GM21528 (cell line): ENCODE results near the gene TARBP2.
A peak's percentile ranks its signal among the peaks of the same experiment; 100 is the strongest.
"Not testable (repeated sequence)": the region's sequence is repeated elsewhere in the genome, so short reads cannot be mapped to it uniquely, and the experiment has no call there.

ENCODE experiments used
- ATAC-seq: cut with Tn5 transposase; IDR thresholded peaks from one replicate; pipeline ENCODE4 v1.9.1; 2021; ENCODE audit warnings: mild to moderate bottlenecking, moderate library complexity; ENCODE audit not compliant: unreplicated experiment, low FRiP score

The TARBP2 gene

DNA sequence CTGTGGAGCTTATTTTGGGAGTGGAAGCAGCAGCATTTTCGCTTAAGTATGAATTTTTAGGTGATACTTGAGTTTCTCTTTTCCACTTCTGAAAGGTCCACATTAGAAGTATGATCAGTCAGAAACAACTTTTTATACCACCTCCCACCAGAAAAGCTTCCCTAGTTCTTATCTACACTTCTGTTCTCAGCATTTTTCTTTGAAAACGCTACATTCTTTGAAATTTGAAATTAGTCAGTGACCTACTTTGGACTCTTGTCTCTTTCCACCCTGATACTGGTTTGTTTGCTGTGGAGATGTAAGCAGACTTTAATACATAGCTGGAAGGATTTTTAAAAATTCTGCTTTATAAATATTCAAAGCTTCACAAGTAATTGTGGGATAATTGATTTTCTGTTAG lies 27.0 kb upstream of the TARBP2 start:
- no peak for ATAC-seq

- no peak for ATAC-seq
Measured at GRCh38 chr12:53474819-53475218, 26.3 kb upstream of the TARBP2 start.

DNA sequence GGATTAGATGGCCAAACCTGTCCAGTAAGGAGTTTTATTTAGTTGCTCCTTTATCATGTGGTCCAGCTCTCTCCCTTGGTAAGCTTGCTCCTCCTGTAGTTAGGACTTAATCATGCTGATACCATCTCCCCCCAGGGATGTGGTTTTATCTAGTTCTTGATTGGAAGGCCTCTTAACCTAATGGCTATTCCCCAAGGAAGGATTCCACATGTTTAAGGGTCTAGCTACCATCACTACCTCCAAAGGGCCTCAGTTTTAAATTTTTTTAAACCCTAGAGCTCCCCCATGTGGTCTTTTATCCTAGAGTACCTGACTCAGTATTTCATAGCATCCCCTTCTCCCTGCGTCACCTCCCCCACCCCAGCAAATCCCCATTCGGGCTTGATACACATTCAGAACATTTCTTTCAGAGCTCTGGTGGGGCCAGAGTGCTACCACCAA lies 24.3 kb upstream of the TARBP2 start:
- ATAC-seq = no peak

- no peak for ATAC-seq
Measured at GRCh38 chr12:53478865-53479264, 22.2 kb upstream of the TARBP2 start.

- no peak for ATAC-seq
Measured at GRCh38 chr12:53479331-53479730, 21.8 kb upstream of the TARBP2 start.

GRCh38 chr12:53480491-53481442 lies 20.3 kb upstream of the TARBP2 start:
- no peak for ATAC-seq

GRCh38 chr12:53481458-53481857 lies 19.6 kb upstream of the TARBP2 start:
- ATAC-seq = not testable (repeated sequence)

- ATAC-seq = no peak
Measured at GRCh38 chr12:53481939-53482586, 19.0 kb upstream of the TARBP2 start.

DNA sequence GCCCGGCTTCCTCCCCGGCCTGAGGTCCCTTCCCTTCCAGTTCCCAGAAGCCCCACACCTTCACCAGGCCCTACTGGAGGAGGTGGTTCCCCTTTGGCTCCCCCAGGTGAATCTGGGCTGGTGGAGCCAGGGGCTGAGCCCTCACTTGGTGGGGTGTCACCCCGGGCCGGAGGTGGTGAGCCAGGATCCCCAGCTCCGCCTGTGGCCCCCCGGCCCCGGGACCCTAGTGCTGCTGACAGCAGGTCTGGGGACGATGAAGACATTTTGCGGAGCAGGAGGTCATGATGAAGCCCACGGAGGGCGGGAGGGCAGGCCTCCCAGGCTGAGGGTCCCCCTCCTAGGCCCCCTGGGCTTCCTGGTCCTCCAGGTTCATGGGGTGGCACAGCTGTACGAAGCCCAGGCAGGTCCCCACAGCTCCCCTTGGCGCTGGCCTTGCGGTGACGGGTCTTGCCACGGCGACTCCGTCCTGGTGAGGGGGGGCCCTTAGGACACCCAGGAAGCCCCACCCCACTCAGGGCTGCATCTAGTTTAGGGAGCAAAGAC lies 18.4 kb upstream of the TARBP2 start:
- no peak for ATAC-seq

DNA sequence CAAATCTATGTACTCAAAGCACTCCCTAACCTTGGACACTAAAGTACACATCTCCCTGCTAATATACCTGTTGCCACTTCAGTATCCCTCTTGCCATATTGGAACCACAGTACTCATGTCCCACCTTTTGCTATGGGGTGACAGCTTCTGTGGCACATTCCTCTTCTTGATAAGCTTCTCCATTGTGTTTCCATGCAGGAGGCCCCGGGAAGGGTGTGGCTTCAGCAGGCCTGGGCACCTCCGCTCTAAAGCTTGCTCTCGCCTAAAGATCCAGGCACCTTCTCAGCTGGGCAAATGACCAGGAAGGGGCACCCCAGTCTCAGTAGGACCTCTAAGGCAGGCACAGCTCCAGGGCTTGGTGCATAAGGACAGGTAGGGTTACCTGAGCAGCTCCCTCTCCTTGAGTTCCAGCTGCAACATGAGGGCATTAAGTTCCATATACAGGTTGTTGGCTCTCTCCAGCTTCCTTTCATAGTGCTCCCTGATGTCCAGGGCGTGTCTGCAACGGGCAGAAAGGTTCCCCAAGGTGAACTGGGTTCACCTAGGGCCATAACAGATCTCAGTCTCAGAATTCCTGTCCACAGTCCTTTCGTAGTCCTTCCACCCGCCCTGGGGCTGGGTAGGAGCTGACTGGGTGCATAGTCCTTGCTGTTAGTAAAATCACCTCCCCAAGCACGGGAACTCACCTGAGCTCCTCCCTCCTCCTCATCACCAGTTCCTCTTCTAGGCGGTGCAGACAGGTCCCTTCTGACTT lies 17.7 kb upstream of the TARBP2 start:
- ATAC-seq = no peak

GRCh38 chr12:53483979-53484377 lies 17.1 kb upstream of the TARBP2 start:
- no peak for ATAC-seq

DNA sequence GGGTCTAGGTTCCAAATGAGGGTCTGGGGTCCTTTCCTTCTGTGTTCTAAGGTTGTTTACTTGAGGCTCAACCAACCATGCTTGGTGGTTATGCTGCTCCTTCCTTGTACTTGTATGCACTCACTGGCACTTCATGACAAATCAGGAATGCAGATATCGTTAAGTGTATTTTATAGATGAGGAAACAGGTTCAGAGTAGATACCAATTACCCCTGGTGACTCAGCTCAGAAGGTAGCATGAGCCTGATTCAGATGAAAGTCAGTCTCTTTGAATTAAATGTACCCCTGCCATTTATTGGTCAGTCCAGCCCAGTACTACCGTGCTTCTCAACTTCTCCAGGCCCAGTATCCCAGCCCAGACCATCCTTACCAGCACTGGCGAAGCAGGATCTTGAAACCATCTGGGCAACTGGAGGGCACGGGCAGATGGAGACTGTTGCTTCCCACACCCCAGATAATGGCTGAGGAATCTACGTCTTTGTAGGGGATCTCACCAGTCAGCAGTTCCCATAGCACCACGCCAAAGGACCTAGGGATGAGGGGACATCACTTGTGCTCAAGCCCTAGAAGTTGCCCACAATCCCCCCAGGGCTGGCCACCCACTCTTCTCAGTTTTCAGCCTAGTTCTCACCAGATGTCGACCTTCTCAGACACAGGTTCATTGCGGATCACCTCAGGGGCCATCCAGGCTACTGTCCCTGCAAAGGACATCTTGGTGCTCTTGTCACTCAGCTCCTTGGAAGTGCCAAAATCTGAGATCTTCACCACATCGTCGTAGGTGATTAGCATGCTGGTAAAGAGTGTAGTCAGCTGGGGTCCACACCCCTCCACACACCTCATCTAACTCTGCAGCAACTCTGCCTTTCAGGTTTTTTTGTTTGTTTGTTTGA lies 16.2 kb upstream of the TARBP2 start:
- ATAC-seq = no peak

GRCh38 chr12:53485955-53486735 lies 14.9 kb upstream of the TARBP2 start:
- ATAC-seq = no peak

GRCh38 chr12:53486736-53487487 lies 14.2 kb upstream of the TARBP2 start:
- ATAC-seq = no peak

GRCh38 chr12:53489242-53489864 lies 11.7 kb upstream of the TARBP2 start:
- ATAC-seq = no peak

- no peak for ATAC-seq
Measured at GRCh38 chr12:53492188-53492587, 8.9 kb upstream of the TARBP2 start.

DNA sequence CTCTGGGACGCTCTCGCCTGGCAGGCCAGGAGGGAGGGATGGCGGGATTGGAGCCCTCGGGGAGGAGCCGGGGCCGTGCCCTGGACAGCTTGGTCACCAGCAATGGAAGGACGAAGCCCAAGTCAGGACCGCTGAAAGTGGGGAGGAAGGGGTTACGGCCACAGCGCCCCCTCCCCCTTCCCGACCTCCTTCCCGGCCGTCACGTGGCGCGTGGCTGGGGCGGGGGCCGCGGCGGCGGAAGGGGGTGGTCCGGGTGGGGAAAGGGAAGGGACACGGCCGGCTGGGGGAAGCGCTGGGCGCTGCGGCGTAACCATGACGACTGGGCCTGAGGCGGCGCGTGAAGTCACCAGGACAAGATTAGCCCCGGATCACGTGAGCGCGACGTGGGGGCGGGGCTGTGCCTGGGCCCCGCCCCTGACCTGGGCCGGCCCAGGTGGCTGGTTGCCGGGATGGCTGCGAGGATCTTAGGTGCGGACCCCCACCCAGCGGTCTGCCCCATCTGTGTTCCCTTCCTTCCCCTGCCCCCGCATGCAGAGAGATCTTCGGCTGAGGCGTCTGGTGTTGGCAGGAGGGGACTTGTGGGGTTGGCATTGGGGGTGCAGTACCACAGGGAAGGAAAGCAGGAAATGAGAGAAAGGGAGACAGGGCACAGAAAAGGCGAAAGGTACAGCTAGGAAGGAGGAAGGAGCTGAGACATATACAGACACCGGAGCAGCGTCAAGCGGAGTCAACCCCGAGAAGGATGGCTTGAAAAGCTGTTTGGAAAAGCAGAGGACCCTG lies 8.1 kb upstream of the TARBP2 start:
- ATAC-seq = peak; percentile 81
